ENCODE measurements around the gene TEKT1. TPM values are rescaled to one million over a fixed set of nuclear protein-coding genes. Genes with fewer than 3 reads are reported as not detected.

Gene TEKT1
- total RNA-seq, 1 experiment from 2014 or later = 0.61 TPM

GRCh38 chr17:6812295-6812694 is 19.2 kb downstream of the TEKT1 start:
- Histone ChIP-seq H3F3A (ENCODE audit: insufficient read depth, low read depth) (no peaks in the 10 kb centered on the region), H3K27me3 (ENCODE audit: insufficient read depth, low read depth) (no peaks in the 10 kb centered on the region), H3K4me3 (no peak overlapping the region), H3K9me3 (ENCODE audit: insufficient read depth, low read depth) (no peaks in the 10 kb centered on the region), H4K20me1 (ENCODE audit: insufficient read depth) (no peaks in the 10 kb centered on the region), H3K4me1 (replicated peaks; ENCODE audit: insufficient read depth) (0 out of 2 replicates have a peak, but pooled peaks cover 6% of the 10 kb centered on the region), H3K79me2 (ENCODE audit: low read depth) (no peaks in the 10 kb centered on the region), H3K9me2 (ENCODE audit: insufficient read depth) (no peaks in the 10 kb centered on the region), H3K36me3 (ENCODE audit: low read depth) (no peaks in the 10 kb centered on the region), H3K27ac (no peak overlapping the region), H2AFZ (no peak overlapping the region), H3K4me2 (no peak overlapping the region)
- BruUV-seq (replicated peaks) = no TSS peak
- ChIA-PET CTCF (no interaction called here), POLR2A (ENCODE audit: unreplicated experiment) (no interaction called here)
- TF ChIP-seq EZH2 (IDR thresholded peaks at IDR 0.05; ENCODE audit: low read depth) (no peak), CTCF (conservative IDR thresholded peaks at IDR 0.05) (no peak)
- intact Hi-C loops (cut with micrococcal nuclease; ENCODE audit: unreplicated experiment) = no loop called here
- no peak for DNase-seq

- DNase-seq = no peak
- Histone ChIP-seq H3K79me2 (ENCODE audit: low read depth) (no peaks in the 10 kb centered on the region), H3K9me3 (ENCODE audit: insufficient read depth, low read depth) (no peaks in the 10 kb centered on the region), H3K4me1 (replicated peaks; ENCODE audit: insufficient read depth) (0 out of 2 replicates have a peak, but pooled peaks cover 6% of the 10 kb centered on the region), H3K9me2 (ENCODE audit: insufficient read depth) (no peaks in the 10 kb centered on the region), H3K27ac (no peak overlapping the region), H2AFZ (no peak overlapping the region), H3K36me3 (ENCODE audit: low read depth) (no peaks in the 10 kb centered on the region), H3F3A (ENCODE audit: insufficient read depth, low read depth) (no peaks in the 10 kb centered on the region), H4K20me1 (ENCODE audit: insufficient read depth) (no peaks in the 10 kb centered on the region), H3K4me3 (no peak overlapping the region), H3K27me3 (ENCODE audit: insufficient read depth, low read depth) (no peaks in the 10 kb centered on the region), H3K4me2 (no peak overlapping the region)
- TF ChIP-seq CTCF (conservative IDR thresholded peaks at IDR 0.05) (no peak), EZH2 (IDR thresholded peaks at IDR 0.05; ENCODE audit: low read depth) (no peak)
- BruUV-seq (replicated peaks) = no TSS peak
- ChIA-PET POLR2A (ENCODE audit: unreplicated experiment) (no interaction called here), CTCF (no interaction called here)
- intact Hi-C loops (cut with micrococcal nuclease; ENCODE audit: unreplicated experiment) = no loop called here
Observed at GRCh38 chr17:6811510-6811909, 20.0 kb downstream of the TEKT1 start.

GRCh38 chr17:6800422-6801027 is 31.0 kb downstream of the TEKT1 start:
- intact Hi-C loops (cut with micrococcal nuclease; ENCODE audit: unreplicated experiment) = no loop called here
- Histone ChIP-seq H3F3A (ENCODE audit: insufficient read depth, low read depth) (peaks cover 8% of the 10 kb centered on the region), H2AFZ (no peak overlapping the region), H3K4me3 (no peak overlapping the region), H3K4me2 (no peak overlapping the region), H3K27ac (no peak overlapping the region), H3K79me2 (ENCODE audit: low read depth) (no peaks in the 10 kb centered on the region), H4K20me1 (ENCODE audit: insufficient read depth) (no peaks in the 10 kb centered on the region), H3K27me3 (ENCODE audit: insufficient read depth, low read depth) (no peaks in the 10 kb centered on the region), H3K36me3 (ENCODE audit: low read depth) (no peaks in the 10 kb centered on the region), H3K9me3 (ENCODE audit: insufficient read depth, low read depth) (no peaks in the 10 kb centered on the region), H3K4me1 (replicated peaks; ENCODE audit: insufficient read depth) (peaks cover 26% of the 10 kb centered on the region), H3K9me2 (ENCODE audit: insufficient read depth) (no peaks in the 10 kb centered on the region)
- DNase-seq = no peak
- BruUV-seq (replicated peaks) = no TSS peak
- TF ChIP-seq EZH2 (IDR thresholded peaks at IDR 0.05; ENCODE audit: low read depth) = no peak
- TF ChIP-seq CTCF (conservative IDR thresholded peaks at IDR 0.05) = no peak
- ChIA-PET POLR2A (ENCODE audit: unreplicated experiment) (no interaction called here), CTCF (no interaction called here)
